ENCODE results near the gene ZCCHC7. TPM values are rescaled to one million over a fixed set of nuclear protein-coding genes. Genes with fewer than 3 reads are reported as not detected.
"Not testable (repeated sequence)": the region's sequence is repeated elsewhere in the genome, so short reads cannot be mapped to it uniquely, and the experiment has no call there.

The ZCCHC7 gene
- total and polyA plus RNA-seq, 9 of the 15 experiments (the other 6 are each of a cell fraction or from before 2014, with no cell fraction given): 34.1 to 68.9 (median 48.8) TPM

- peaks cover 53% of the 10 kb centered on the region for H3K79me2 ChIP-seq (ENCODE audit: control insufficient read depth, insufficient read depth, low read length)
- no peak overlapping the region for H2AFZ ChIP-seq (ENCODE audit: low read depth, low read length)
- H3K27ac ChIP-seq (ENCODE audit: extremely low read depth, low read depth, low read length): peak overlapping the region; percentile 32; the same call in 1 of the 3 replicates
- H3K4me3 ChIP-seq: no peak overlapping the region
- BruUV-seq (replicated peaks): no TSS peak
- intact Hi-C loops (cut with micrococcal nuclease) (no loop called here), in situ Hi-C loops (cut with MboI) (no loop called here)
- H3K27me3 ChIP-seq (ENCODE audit: control insufficient read depth in 2 of 2, insufficient read depth in 2 of 2, low read length in 2 of 2): no peaks in the 10 kb centered on the region
- no peaks in the 10 kb centered on the region for H3K9me1 ChIP-seq (ENCODE audit: control insufficient read depth, insufficient read depth, low read length)
- DNase-seq (ENCODE audit: extremely low read depth in 1 of 4, low spot score in 3 of 4) (no peak), FAIRE-seq (no peak), ATAC-seq (no peak)
- ChIA-PET CTCF (ENCODE audit: low intra/inter-chr PET ratio) (no interaction called here), POLR2A (interaction anchor here (0.6 kb wide), 1 partner anchor 41 kb away, joined by 3 read pairs; no protein-coding TSS in a partner anchor)
- 0 out of 2 replicates have a peak, but pooled peaks have one; percentile 29 for TF ChIP-seq VEZF1 (CRISPR knock-in tag; IDR thresholded peaks at IDR 0.05)
- no peak for TF ChIP-seq ZNF436 (CRISPR knock-in tag; IDR thresholded peaks at IDR 0.05)
- no peak overlapping the region for H3K9ac ChIP-seq (ENCODE audit: insufficient read depth in 1 of 2, low read depth in 2 of 2, low read length in 2 of 2)
- H4K20me1 ChIP-seq (replicated peaks; ENCODE audit: control insufficient read depth, insufficient read depth, low read length): no peaks in the 10 kb centered on the region
- no peaks in the 10 kb centered on the region for H3K9me3 ChIP-seq (replicated peaks; ENCODE audit: control insufficient read depth, insufficient read depth, low read depth, low read length)
- peaks cover 61% of the 10 kb centered on the region for H3K36me3 ChIP-seq (ENCODE audit: control insufficient read depth, insufficient read depth, low read length)
- 91% methylated on average over 5 of the region's 5 CpGs for WGBS (ENCODE audit: insufficient coverage, low coverage, missing lambda C conversion rate)
- H3K4me1 ChIP-seq (replicated peaks in 1 of 2; ENCODE audit: control insufficient read depth in 2 of 2, insufficient read depth in 2 of 2, low read length in 2 of 2): no peaks in the 10 kb centered on the region; a peak in 1 of 5 replicates
- H3K4me2 ChIP-seq (ENCODE audit: insufficient read depth, low read length): no peak overlapping the region
Measured at GRCh38 chr9:37187713-37188439, 67.5 kb downstream of the ZCCHC7 start.

- DNase-seq (ENCODE audit: extremely low read depth in 1 of 4, low spot score in 3 of 4); H4K20me1 ChIP-seq (replicated peaks; ENCODE audit: control insufficient read depth, insufficient read depth, low read length); H3K4me3 ChIP-seq; H3K4me2 ChIP-seq (ENCODE audit: insufficient read depth, low read length); H3K4me1 ChIP-seq (replicated peaks in 1 of 2; ENCODE audit: control insufficient read depth in 2 of 2, insufficient read depth in 2 of 2, low read length in 2 of 2); in situ Hi-C loops (cut with MboI); H2AFZ ChIP-seq (ENCODE audit: low read depth, low read length); CTCF ChIA-PET (ENCODE audit: low intra/inter-chr PET ratio); H3K9me1 ChIP-seq (ENCODE audit: control insufficient read depth, insufficient read depth, low read length); H3K27ac ChIP-seq (ENCODE audit: extremely low read depth, low read depth, low read length); ATAC-seq; H3K27me3 ChIP-seq (ENCODE audit: control insufficient read depth in 2 of 2, insufficient read depth in 2 of 2, low read length in 2 of 2); FAIRE-seq; H3K9me3 ChIP-seq (replicated peaks; ENCODE audit: control insufficient read depth, insufficient read depth, low read depth, low read length); H3K9ac ChIP-seq (ENCODE audit: insufficient read depth in 1 of 2, low read depth in 2 of 2, low read length in 2 of 2); BruUV-seq (replicated peaks): not testable (repeated sequence)
- WGBS (ENCODE audit: insufficient coverage, low coverage, missing lambda C conversion rate): 97% methylated on average over 13 of the region's 13 CpGs
- intact Hi-C loops (cut with micrococcal nuclease): loop anchor here (10.0 kb wide), 1 partner anchor 194 kb away; no protein-coding TSS in a partner anchor
- peaks cover 47% of the 10 kb centered on the region for H3K79me2 ChIP-seq (ENCODE audit: control insufficient read depth, insufficient read depth, low read length)
- POLR2A ChIA-PET: interaction anchor here (1.6 kb wide), 1 partner anchor 10 kb away, joined by 7 read pairs; no protein-coding TSS in a partner anchor
- peaks cover 48% of the 10 kb centered on the region for H3K36me3 ChIP-seq (ENCODE audit: control insufficient read depth, insufficient read depth, low read length)
Measured at GRCh38 chr9:37190739-37191138, 70.4 kb downstream of the ZCCHC7 start.
